PFSK-1 (cell line): ENCODE data around the gene PCIF1.
A peak's percentile ranks its signal among the peaks of the same experiment; 100 is the strongest.

Source experiments
- FOXP2 ChIP-seq: optimal IDR thresholded peaks from 2 replicates; pipeline ENCODE3; 2011; ENCODE audit warnings: borderline replicate concordance, control low read depth, inconsistent platforms; ENCODE audit not compliant: insufficient read depth; ENCODE audit errors: extremely low read length, extremely low read depth
- POLR2AphosphoS5 ChIP-seq: IDR thresholded peaks from 2 replicates; pipeline ENCODE4 v1.6.1; 2012; ENCODE audit warnings: low read depth, mild to moderate bottlenecking, control low read depth, low read length, moderate library complexity
- REST ChIP-seq, 2 experiments: IDR thresholded peaks; 2 replicates each; pipeline versions ENCODE4 v1.6.1 to v1.8.0; 2011 to 2012; ENCODE audit warnings: low read depth in 2 of 2, low read length in 2 of 2, control low read depth in 1 of 2, inconsistent platforms in 1 of 2, mild to moderate bottlenecking in 1 of 2, moderate library complexity in 1 of 2; ENCODE audit not compliant: insufficient read depth in 1 of 2
- SIN3A ChIP-seq: IDR thresholded peaks from 2 replicates; pipeline ENCODE4 v1.6.1; 2012; ENCODE audit warnings: mild to moderate bottlenecking, low read length, moderate library complexity, borderline replicate concordance; ENCODE audit not compliant: insufficient read depth
- TAF1 ChIP-seq: IDR thresholded peaks from 2 replicates; pipeline ENCODE4 v1.6.1; 2012; ENCODE audit warnings: low read length, control low read depth, borderline replicate concordance; ENCODE audit not compliant: insufficient read depth

Gene PCIF1

GRCh38 chr20:45917790-45918141 is 16.7 kb upstream of the PCIF1 start:
- TF ChIP-seq TAF1 = no peak
- TF ChIP-seq REST (IDR thresholded peaks at IDR 0.05; ENCODE audit: insufficient read depth in 1 of 2, low read depth in 2 of 2, low read length in 2 of 2) = no peak
- no peak for TF ChIP-seq POLR2AphosphoS5
- TF ChIP-seq FOXP2 = no peak
- TF ChIP-seq SIN3A = no peak

DNA sequence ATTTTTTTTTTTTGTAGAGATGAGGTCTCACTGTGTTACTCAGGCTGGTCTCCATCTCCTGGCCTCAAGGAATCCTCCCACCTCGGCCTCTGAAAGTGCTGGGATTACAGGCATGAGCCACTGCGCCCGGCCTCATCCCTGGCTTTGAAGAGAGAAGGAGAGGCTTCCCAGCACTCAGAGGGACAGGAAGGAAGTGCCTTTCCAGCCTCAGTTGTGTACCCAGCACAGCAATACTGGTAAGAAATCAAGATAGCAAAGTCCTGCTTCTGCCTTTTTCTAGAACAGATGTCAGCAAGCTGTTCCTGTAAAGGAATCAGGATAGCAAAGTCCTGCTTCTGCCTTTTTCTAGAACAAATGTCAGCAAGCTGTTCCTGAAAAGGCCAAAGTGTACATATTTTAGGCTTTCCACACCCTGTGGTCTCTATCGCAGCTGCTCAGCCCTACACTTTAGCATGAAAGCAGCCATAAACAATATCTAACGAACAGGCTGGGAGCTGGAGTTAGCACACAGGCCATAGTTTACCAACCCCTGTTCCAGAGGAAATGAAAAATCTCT is 16.2 kb upstream of the PCIF1 start:
- TF ChIP-seq REST (IDR thresholded peaks at IDR 0.05; ENCODE audit: insufficient read depth in 1 of 2, low read depth in 2 of 2, low read length in 2 of 2) (no peak), POLR2AphosphoS5 (no peak), TAF1 (no peak), SIN3A (no peak), FOXP2 (no peak)

DNA sequence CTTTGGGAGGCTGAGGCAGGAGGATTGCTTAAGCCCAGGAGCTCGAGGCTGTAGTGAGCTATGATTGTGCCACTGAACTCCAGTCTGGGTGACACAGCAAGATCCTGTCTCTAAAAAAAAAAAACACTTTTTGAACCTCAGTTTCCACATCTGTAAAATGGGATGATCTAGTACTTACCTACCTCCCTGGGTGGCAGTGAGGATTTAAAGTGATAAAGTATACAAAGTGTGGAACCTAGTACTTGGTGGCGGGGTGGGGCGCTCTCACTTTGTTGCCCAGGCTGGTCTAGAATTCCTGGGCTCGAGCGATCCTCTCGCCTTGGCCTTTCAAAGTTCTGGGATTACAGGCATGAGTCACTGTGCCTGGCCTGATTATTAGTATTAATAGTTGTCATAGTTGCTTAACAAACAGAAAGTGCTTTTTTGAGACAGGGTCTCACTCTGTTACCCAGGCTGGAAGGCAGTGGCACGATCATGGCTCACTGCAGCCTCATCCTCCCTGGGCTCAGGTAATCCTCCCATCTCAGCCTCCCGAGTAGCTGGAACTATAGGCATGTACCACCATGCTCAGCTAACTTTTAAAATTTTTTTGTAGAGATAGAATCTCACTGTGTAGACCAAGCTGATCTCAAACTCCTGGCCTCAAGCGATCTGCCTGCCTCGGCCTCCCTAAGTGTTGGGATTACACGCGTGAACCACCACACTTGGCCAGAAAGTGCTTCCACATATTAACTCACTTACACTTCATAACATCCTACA is 15.5 kb upstream of the PCIF1 start:
- TF ChIP-seq POLR2AphosphoS5 (no peak), FOXP2 (no peak), TAF1 (no peak), SIN3A (no peak), REST (IDR thresholded peaks at IDR 0.05; ENCODE audit: insufficient read depth in 1 of 2, low read depth in 2 of 2, low read length in 2 of 2) (no peak)

DNA sequence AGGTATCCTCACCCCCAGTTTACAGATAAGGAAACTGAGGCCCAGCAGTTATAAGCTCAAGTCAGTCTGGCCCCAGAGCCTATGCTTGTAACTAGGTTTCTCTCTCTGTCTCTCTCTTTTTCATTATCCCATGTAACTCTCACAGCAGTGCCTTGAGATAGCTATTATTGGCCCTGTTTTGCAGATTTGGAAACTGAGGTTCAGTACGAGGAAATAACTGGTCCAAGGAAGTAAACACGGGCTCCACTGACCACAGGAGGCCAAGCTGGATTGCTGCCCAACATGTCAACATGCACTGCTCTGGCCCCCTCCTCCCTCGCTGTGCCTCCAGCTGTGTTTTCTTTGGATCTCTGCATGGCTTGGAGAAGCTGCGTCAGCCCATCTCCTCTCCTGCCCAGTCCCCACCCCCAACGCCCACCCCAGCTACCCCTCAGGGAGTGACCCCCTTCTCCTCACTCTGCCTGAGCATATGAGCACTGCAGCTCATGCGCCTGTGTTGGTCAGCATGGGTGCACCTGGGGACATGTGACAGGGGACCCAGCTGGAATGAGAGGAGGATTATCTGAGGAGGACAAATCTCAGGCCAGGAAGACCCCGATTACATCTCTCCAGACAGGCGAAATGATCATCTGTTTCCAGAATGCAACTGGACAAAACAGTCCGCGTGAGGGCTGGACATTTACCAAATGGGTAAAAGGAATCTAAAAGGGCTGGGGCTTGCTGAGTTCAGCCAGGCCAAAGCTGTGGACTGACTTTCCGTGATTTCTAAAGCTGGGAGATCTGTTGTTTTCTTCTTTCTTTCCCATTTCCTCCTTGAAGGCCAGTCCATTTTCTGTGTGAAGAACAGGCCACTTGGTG is 14.7 kb upstream of the PCIF1 start:
- TF ChIP-seq FOXP2 (peak; percentile 98), REST (IDR thresholded peaks at IDR 0.05; ENCODE audit: insufficient read depth in 1 of 2, low read depth in 2 of 2, low read length in 2 of 2) (no peak)
